Chondrocyte (in vitro differentiated cells): ENCODE data around the gene RETN. TPM values are rescaled to one million over a fixed set of nuclear protein-coding genes. Genes with fewer than 3 reads are reported as not detected.
A peak's percentile ranks its signal among the peaks of the same experiment; 100 is the strongest.

Source experiments
- DNase-seq: peaks from one replicate; pipeline ENCODE4 v3.0.0; 2021; ENCODE audit warnings: mixed read lengths, low spot score
- H3K27ac Mint-ChIP-seq: one replicate; pipeline ENCODE4 v1.8.0; 2021; ENCODE audit warnings: mild to moderate bottlenecking, moderate library complexity, mixed read lengths; ENCODE audit not compliant: unreplicated experiment
- H3K27me3 Mint-ChIP-seq: 2 replicates; pipeline ENCODE4 v1.8.0; 2021; ENCODE audit warnings: low read depth, mixed read lengths
- H3K36me3 Mint-ChIP-seq: 2 replicates; pipeline ENCODE4 v1.8.0; 2021; ENCODE audit warnings: low read depth, mixed read lengths
- H3K4me1 Mint-ChIP-seq: 2 replicates; pipeline ENCODE4 v1.8.0; 2021; ENCODE audit warnings: low read depth, mild to moderate bottlenecking, mixed read lengths
- H3K4me3 Mint-ChIP-seq: one replicate; pipeline ENCODE4 v1.8.0; 2021; ENCODE audit warnings: mild to moderate bottlenecking, moderate library complexity, mixed read lengths; ENCODE audit not compliant: unreplicated experiment
- H3K9me3 Mint-ChIP-seq: 2 replicates; pipeline ENCODE4 v1.8.0; 2021; ENCODE audit warnings: low read depth, mixed read lengths
- CTCF ChIP-seq: fragments of 200-600 bp; sonication (generic); IDR thresholded peaks from 2 replicates; pipeline ENCODE4 v1.5.0; 2021; ENCODE audit warnings: antibody characterized with exemption, mild to moderate bottlenecking, moderate library complexity
- total RNA-seq: library from RNA; stranded (reverse); gene quantifications from 3 replicates; pipeline ENCODE4 v1.2.1, GENCODE V29; 2021

Gene RETN
- total RNA-seq, 1 donor from 2014 or later: not detected

- Mint-ChIP-seq H3K27ac (no peak overlapping the region), H3K36me3 (peaks cover 1% of the 10 kb centered on the region), H3K4me1 (no peaks in the 10 kb centered on the region), H3K9me3 (no peaks in the 10 kb centered on the region), H3K4me3 (peak overlapping the region; percentile 40), H3K27me3 (peaks cover 26% of the 10 kb centered on the region)
- TF ChIP-seq CTCF: no peak
- no peak for DNase-seq
These were observed 32.5 kb upstream of the RETN start for GRCh38 chr19:7636317-7636690.

GRCh38 chr19:7636691-7637373 is 32.0 kb upstream of the RETN start, which contains the start of gene STXBP2:
Gene STXBP2 (plus strand): TSS chr19:7637110. CDS start chr19:7637150, 40 bp downstream.
- H3K36me3 Mint-ChIP-seq: peaks cover 1% of the 10 kb centered on the region
- H3K27me3 Mint-ChIP-seq: peaks cover 26% of the 10 kb centered on the region
- H3K4me3 Mint-ChIP-seq: peak within 1 kb of the TSS; percentile 57
- H3K9me3 Mint-ChIP-seq: no peaks in the 10 kb centered on the region
- peak; percentile 88 for DNase-seq
- no peak within 1 kb of the TSS for H3K27ac Mint-ChIP-seq
- TF ChIP-seq CTCF: no peak
- H3K4me1 Mint-ChIP-seq: no peaks in the 10 kb centered on the region

- H3K27ac Mint-ChIP-seq: no peak overlapping the region
- H3K36me3 Mint-ChIP-seq: peaks cover 1% of the 10 kb centered on the region
- H3K9me3 Mint-ChIP-seq: no peaks in the 10 kb centered on the region
- H3K4me3 Mint-ChIP-seq: peak overlapping the region; percentile 57
- no peak for DNase-seq
- TF ChIP-seq CTCF: no peak
- H3K27me3 Mint-ChIP-seq: peaks cover 26% of the 10 kb centered on the region
- no peaks in the 10 kb centered on the region for H3K4me1 Mint-ChIP-seq
These were observed 31.2 kb upstream of the RETN start for GRCh38 chr19:7637374-7638256.

GRCh38 chr19:7638802-7639465 is 29.9 kb upstream of the RETN start:
- Mint-ChIP-seq H3K27ac (no peak overlapping the region), H3K9me3 (no peaks in the 10 kb centered on the region), H3K27me3 (peaks cover 25% of the 10 kb centered on the region), H3K36me3 (no peaks in the 10 kb centered on the region), H3K4me1 (no peaks in the 10 kb centered on the region), H3K4me3 (no peak overlapping the region)
- no peak for TF ChIP-seq CTCF
- DNase-seq: no peak

- no peak for TF ChIP-seq CTCF
- DNase-seq: no peak
- Mint-ChIP-seq H3K4me1 (no peaks in the 10 kb centered on the region), H3K27ac (no peak overlapping the region), H3K4me3 (no peak overlapping the region), H3K36me3 (no peaks in the 10 kb centered on the region), H3K27me3 (peaks cover 21% of the 10 kb centered on the region), H3K9me3 (no peaks in the 10 kb centered on the region)
These were observed 28.9 kb upstream of the RETN start for GRCh38 chr19:7639863-7640348.
